Cardiac muscle cell (in vitro differentiated cells and primary cell): ENCODE measurements around the gene PTPRB. TPM values are rescaled to one million over a fixed set of nuclear protein-coding genes. Genes with fewer than 3 reads are reported as not detected.
A peak's percentile ranks its signal among the peaks of the same experiment; 100 is the strongest.

Experiments used
- DNase-seq, 2 donors: peaks; one replicate each; pipeline versions ENCODE4 v3.0.0 to v3.0.0-alpha.2; 2010 to 2017; ENCODE audit warnings: low read depth in 1 of 2, low spot score in 1 of 2
- H3K27ac ChIP-seq: fragments of 200-600 bp; sonication (generic); 2 replicates; pipeline ENCODE4 v1.5.1; 2016
- H3K27me3 ChIP-seq: fragments of 200-600 bp; sonication (generic); 2 replicates; pipeline ENCODE4 v1.6.0; 2016; ENCODE audit warnings: control low read depth
- H3K36me3 ChIP-seq: fragments of 200-600 bp; sonication (generic); 2 replicates; pipeline ENCODE4 v1.5.1; 2016; ENCODE audit warnings: control low read depth
- H3K4me1 ChIP-seq: fragments of 200-600 bp; sonication (generic); 2 replicates; pipeline ENCODE4 v1.8.1; 2017; ENCODE audit warnings: low read depth, mild to moderate bottlenecking, mixed run types
- H3K4me3 ChIP-seq: fragments of 200-600 bp; sonication (generic); 2 replicates; pipeline ENCODE4 v1.5.1; 2016; ENCODE audit warnings: mild to moderate bottlenecking
- H3K9me3 ChIP-seq: fragments of 200-600 bp; sonication (generic); 2 replicates; pipeline ENCODE4 v1.5.1; 2017; ENCODE audit warnings: low read depth, mild to moderate bottlenecking, control low read depth
- polyA plus RNA-seq: library from polyadenylated mRNA; unstranded; fragments of >200 nt; fragmentation: Nextera tagmentation; extraction: Ambion mirVana; gene quantifications from 2 replicates; pipeline ENCODE4 v1.2.1, GENCODE V29; 2016
- total RNA-seq: library from RNA; depleted of rRNA; stranded (reverse); fragments of >200 nt; gene quantifications from 2 replicates; pipeline ENCODE4 v1.2.3, GENCODE V29; 2016
- TF ChIP-seq, protein P1 (sequence below): IDR thresholded peaks from 2 replicates; pipeline ENCODE4 v1.5.1; 2012; ENCODE audit warnings: low read depth, mild to moderate bottlenecking, low read length

Gene PTPRB
- total and polyA plus RNA-seq, 2 experiments from 2014 or later, result 0.21 to 0.31 TPM

DNA sequence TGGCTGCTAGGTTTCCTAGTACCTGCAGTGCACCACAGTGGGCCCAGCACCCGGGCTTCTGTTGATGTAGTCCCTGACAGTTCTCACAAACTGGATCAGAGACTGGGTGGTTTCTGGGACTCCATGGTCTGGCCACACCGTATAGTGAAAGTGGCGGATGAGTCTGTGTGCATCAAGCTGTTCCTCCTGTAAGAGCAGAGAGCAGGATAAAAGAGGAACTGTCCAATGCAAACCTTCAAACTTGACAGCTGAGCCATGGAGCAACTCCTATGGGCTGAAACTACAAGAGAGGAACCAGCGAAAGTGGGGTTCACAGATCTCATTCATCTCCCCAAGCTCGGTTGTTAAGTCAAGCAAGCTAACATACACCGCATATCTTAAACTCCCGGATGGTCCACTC lies 102.8 kb downstream of the PTPRB start:
- Histone ChIP-seq H3K36me3 (no peaks in the 10 kb centered on the region), H3K4me3 (no peak overlapping the region), H3K27me3 (no peaks in the 10 kb centered on the region), H3K4me1 (no peaks in the 10 kb centered on the region), H3K27ac (no peak overlapping the region), H3K9me3 (no peaks in the 10 kb centered on the region)
- TF ChIP-seq, protein P1, sequence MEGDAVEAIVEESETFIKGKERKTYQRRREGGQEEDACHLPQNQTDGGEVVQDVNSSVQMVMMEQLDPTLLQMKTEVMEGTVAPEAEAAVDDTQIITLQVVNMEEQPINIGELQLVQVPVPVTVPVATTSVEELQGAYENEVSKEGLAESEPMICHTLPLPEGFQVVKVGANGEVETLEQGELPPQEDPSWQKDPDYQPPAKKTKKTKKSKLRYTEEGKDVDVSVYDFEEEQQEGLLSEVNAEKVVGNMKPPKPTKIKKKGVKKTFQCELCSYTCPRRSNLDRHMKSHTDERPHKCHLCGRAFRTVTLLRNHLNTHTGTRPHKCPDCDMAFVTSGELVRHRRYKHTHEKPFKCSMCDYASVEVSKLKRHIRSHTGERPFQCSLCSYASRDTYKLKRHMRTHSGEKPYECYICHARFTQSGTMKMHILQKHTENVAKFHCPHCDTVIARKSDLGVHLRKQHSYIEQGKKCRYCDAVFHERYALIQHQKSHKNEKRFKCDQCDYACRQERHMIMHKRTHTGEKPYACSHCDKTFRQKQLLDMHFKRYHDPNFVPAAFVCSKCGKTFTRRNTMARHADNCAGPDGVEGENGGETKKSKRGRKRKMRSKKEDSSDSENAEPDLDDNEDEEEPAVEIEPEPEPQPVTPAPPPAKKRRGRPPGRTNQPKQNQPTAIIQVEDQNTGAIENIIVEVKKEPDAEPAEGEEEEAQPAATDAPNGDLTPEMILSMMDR, result no peak
- no peak for DNase-seq

DNA sequence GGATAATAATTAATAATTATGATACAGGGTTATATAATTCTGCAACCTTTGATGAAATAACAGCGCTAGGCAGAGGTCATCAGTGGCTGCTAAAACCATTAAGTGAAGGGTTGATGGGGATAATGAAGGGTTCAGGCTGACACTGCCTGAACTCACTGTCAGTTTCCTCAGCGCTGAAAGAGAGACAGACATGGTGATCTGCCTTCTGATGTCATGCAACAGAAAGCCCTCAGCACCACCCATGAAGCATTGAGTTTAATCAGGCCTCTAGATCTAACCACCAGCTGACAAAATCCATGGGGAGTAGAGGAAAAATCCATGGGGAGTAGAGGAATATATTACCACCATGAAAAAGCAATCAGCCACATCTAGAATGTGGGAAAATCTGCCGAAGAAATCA lies 107.6 kb downstream of the PTPRB start:
- DNase-seq, result no peak
- H3K4me1 ChIP-seq, result no peaks in the 10 kb centered on the region
- no peaks in the 10 kb centered on the region for H3K27me3 ChIP-seq
- H3K36me3 ChIP-seq, result no peaks in the 10 kb centered on the region
- TF ChIP-seq, protein P1, result no peak
- no peak overlapping the region for H3K27ac ChIP-seq
- H3K4me3 ChIP-seq, result no peak overlapping the region
- H3K9me3 ChIP-seq, result no peaks in the 10 kb centered on the region

DNA sequence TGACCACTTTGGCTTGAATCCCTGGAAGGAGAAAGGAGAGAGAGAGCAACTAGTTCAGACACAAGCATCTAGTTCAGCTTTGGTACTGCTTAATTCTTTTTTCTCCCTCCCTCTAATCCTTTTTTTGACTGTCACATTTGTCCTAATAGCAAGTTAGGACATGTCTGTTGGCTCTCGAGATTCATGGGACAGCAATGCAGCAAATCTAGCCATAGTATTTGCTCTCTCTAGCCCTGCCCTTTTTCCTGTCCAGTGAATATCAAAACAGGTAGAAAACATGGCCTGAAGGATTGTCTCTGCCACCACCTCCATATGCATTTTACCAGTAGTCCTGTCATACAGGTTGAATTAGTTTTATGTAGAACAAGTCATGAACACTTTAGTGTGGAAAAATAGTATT lies 116.4 kb downstream of the PTPRB start:
- Histone ChIP-seq H3K9me3 (no peaks in the 10 kb centered on the region), H3K4me3 (no peak overlapping the region), H3K27ac (no peak overlapping the region), H3K27me3 (no peaks in the 10 kb centered on the region), H3K36me3 (no peaks in the 10 kb centered on the region), H3K4me1 (no peaks in the 10 kb centered on the region)
- TF ChIP-seq, protein P1, result no peak
- DNase-seq, result no peak

DNA sequence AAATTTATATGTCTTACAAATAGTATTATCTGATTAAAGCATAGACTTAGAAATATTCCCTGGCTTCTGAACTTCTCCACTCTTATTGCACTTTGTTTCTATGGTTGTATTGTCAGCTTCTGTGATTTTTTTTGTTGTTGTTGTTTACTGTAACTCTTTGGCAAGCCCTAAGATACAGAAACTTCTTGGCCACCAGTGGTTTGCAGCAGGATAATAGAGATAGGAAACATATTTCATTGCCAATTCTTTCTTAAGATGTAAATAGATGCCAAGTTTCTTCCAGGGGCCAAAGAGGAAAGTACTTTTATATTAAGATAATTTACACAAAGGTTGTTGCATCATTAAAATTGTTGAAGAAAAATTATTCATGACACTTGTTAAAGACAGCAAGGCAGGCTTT lies 123.8 kb downstream of the PTPRB start:
- DNase-seq, result peak in 1 of 2 donors; percentile 71
- TF ChIP-seq, protein P1, result no peak
- Histone ChIP-seq H3K4me3 (no peak overlapping the region), H3K4me1 (no peaks in the 10 kb centered on the region), H3K27me3 (no peaks in the 10 kb centered on the region), H3K9me3 (no peaks in the 10 kb centered on the region), H3K27ac (no peak overlapping the region), H3K36me3 (no peaks in the 10 kb centered on the region)

GRCh38 chr12:70508178-70508577 lies 129.1 kb downstream of the PTPRB start:
- Histone ChIP-seq H3K27ac (no peak overlapping the region), H3K9me3 (no peaks in the 10 kb centered on the region), H3K4me3 (no peak overlapping the region), H3K4me1 (no peaks in the 10 kb centered on the region), H3K27me3 (no peaks in the 10 kb centered on the region), H3K36me3 (no peaks in the 10 kb centered on the region)
- TF ChIP-seq, protein P1, result no peak
- DNase-seq, result peak in 1 of 2 donors; percentile 54

DNA sequence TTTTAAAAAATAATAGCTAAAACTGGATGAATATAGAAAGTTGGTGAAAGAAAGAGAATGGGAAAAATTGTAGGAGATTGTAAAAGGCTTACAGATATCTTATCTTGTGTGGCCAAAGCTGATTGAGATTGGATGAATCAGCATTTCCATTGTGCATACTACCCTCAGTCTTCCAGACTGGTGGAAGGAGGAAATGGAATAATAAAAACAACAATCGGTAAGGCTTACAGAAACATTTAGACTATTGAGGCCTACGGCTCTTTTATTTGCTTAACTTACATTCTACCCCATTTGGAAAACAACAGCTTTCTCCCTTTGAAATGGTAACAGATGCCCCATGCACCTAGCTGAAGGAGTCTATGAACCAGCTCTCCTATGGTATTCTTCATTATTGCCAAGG lies 129.8 kb downstream of the PTPRB start:
- H3K27ac ChIP-seq, result no peak overlapping the region
- no peaks in the 10 kb centered on the region for H3K4me1 ChIP-seq
- H3K36me3 ChIP-seq, result no peaks in the 10 kb centered on the region
- TF ChIP-seq, protein P1, result no peak
- peak in 1 of 2 donors; percentile 66 for DNase-seq
- H3K9me3 ChIP-seq, result no peaks in the 10 kb centered on the region
- H3K27me3 ChIP-seq, result no peaks in the 10 kb centered on the region
- no peak overlapping the region for H3K4me3 ChIP-seq
